Pancreas (tissue), 10 donors: ENCODE measurements around the gene FILIP1L. TPM values are rescaled to one million over a fixed set of nuclear protein-coding genes. Genes with fewer than 3 reads are reported as not detected.

ENCODE experiments used
- ATAC-seq, 4 donors: fragments of 200-7000 bp; cut with Tn5 transposase; one replicate each; pipeline versions ENCODE4 v1.8.0 to v1.9.1; 2020; ENCODE audit warnings: mild to moderate bottlenecking in 4 of 4, moderate library complexity in 4 of 4
- DNase-seq, 6 donors: peaks; one replicate each; pipeline ENCODE4 v3.0.0-alpha.2; 2020
- FAIRE-seq: peaks from 2 replicates; lab custom pipeline; 2012; peaks lifted over from hg19 to GRCh38; lab: Jason Lieb, UNC
- H3K27ac ChIP-seq, 4 donors: fragments of 200-600 bp; sonication (generic); 1 replicate in 3 of 4; 2 replicates in 1 of 4; pipeline versions ENCODE4 v1.5.0 to v1.8.0; 2020
- H3K27me3 ChIP-seq, 4 donors: fragments of 200-600 bp; one replicate each; pipeline ENCODE4 v1.8.0; 2021
- H3K36me3 ChIP-seq, 3 donors: fragments of 200-600 bp; sonication (generic) in 1 of 3; one replicate each; pipeline versions ENCODE4 v1.5.0 to v1.8.0; 2020 to 2021
- H3K4me1 ChIP-seq, 3 donors: fragments of 200-600 bp; one replicate each; pipeline ENCODE4 v1.8.0; 2021
- H3K4me3 ChIP-seq, 4 donors: fragments of 200-600 bp; sonication (generic) in 2 of 4; one replicate each; pipeline versions ENCODE4 v1.5.0 to v1.8.0; 2020 to 2021
- H3K9me3 ChIP-seq, 4 donors: fragments of 200-600 bp; one replicate each; pipeline ENCODE4 v1.8.0; 2021
- CTCF ChIP-seq, 4 donors: fragments of 200-600 bp; sonication (generic) in 3 of 4; IDR thresholded peaks; one replicate each; pipeline versions ENCODE4 v1.5.0 to v1.8.0; 2021; ENCODE audit warnings: antibody characterized with exemption in 4 of 4
- WGBS, 2 donors: extraction: QIAGEN DNeasy Blood & Tissue Kit; methylation state at CpG; one replicate each; pipeline ENCODE4 v1.1.7; 2013; 5-methylcytosine and 5-hydroxymethylcytosine counted together
- intact Hi-C, 3 donors: fragments of 100-400 bp; cut with DNase I; formaldehyde crosslinking; loops; one replicate each; pipeline versions ENCODE4 v1.11.1 to v1.14.2; 2022
- polyA plus RNA-seq, 2 donors: library from polyadenylated mRNA; stranded (reverse); fragments of 200-250 nt; gene quantifications; one replicate each; pipeline ENCODE4 v1.2.3, GENCODE V29; 2013
- total RNA-seq, 6 donors: library from RNA; stranded (reverse); fragmentation: NEBNext Ultra II Directional in 4 of 6; extraction: Animal tissue kit (Norgen Biotek cat#: 25700) in 4 of 6; gene quantifications; one replicate each; pipeline versions ENCODE4 v1.2.1 to v1.2.4, GENCODE V29; 2021 to 2023
- donor health status: healthy with polysubstance abuse.
- donor health status: DM: no; HTN: no; CAD: no; lungs with moderate emphysema.
- donor health status: DM: no; HTN: no; CAD: no.
- donor health status: control.
- donor health status: control.
- donor health status: Bipolar disorder and iron deficiency.
- donor health status: DM: yes; HTN: yes; CAD: no.
- donor health status: DM: no; HTN: no; CAD: no.
- donor health status: DM: no; HTN: no; CAD: no.
- donor health status: DM: yes; HTN: yes; CAD: no.

FILIP1L gene
- total and polyA plus RNA-seq, 8 donors: 12.5 to 37.7 (median 15.8) TPM

- H3K4me3 ChIP-seq: no peak overlapping the region
- DNase-seq (no peak), ATAC-seq (no peak), FAIRE-seq (no peak)
- peaks cover 0 to 12% (median 0%) of the 10 kb centered on the region in 3 donors for H3K4me1 ChIP-seq
- H3K27ac ChIP-seq: no peak overlapping the region
- H3K27me3 ChIP-seq: no peaks in the 10 kb centered on the region
- TF ChIP-seq CTCF (IDR thresholded peaks at IDR 0.05): no peak
- intact Hi-C loops: no loop called here
- 78 to 90% methylated on average over 2 of the region's 2 CpGs for WGBS, 2 donors
- no peaks in the 10 kb centered on the region for H3K9me3 ChIP-seq
- H3K36me3 ChIP-seq: no peaks in the 10 kb centered on the region
These were observed 255.8 kb downstream of the FILIP1L start for GRCh38 chr3:99858469-99858868.

DNA sequence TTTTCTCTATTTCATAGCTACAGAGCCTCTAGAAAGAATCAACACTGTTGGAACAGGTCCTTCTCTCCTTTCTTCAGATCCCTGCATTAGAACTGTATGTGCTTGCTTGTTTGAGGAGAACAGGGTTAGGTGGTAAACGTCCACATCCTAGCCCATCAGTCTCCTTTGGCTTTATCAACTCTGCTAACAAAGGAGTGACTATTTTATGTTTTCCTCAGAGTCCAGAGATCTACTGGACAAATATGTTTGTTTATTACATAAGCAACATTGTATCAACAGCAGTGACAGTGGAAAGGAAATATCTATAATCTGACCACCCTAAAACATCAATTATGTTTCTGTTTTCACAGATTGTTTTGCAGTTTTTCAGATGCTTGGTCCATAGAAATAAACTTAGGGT lies 257.0 kb downstream of the FILIP1L start:
- DNase-seq: no peak
- WGBS, 2 donors: 32 to 39% methylated on average over 1 of the region's 1 CpG
- Histone ChIP-seq H3K4me1 (peaks cover 0 to 12% (median 0%) of the 10 kb centered on the region in 3 donors), H3K27me3 (no peaks in the 10 kb centered on the region), H3K4me3 (no peak overlapping the region), H3K27ac (no peak overlapping the region), H3K36me3 (no peaks in the 10 kb centered on the region), H3K9me3 (no peaks in the 10 kb centered on the region)
- FAIRE-seq: no peak
- ATAC-seq: no peak
- TF ChIP-seq CTCF (IDR thresholded peaks at IDR 0.05): no peak
- intact Hi-C loops: no loop called here

- ATAC-seq: no peak
- Histone ChIP-seq H3K27me3 (no peaks in the 10 kb centered on the region), H3K4me3 (no peak overlapping the region), H3K36me3 (no peaks in the 10 kb centered on the region), H3K27ac (no peak overlapping the region), H3K4me1 (peaks cover 0 to 12% (median 0%) of the 10 kb centered on the region in 3 donors), H3K9me3 (no peaks in the 10 kb centered on the region)
- no peak for TF ChIP-seq CTCF (IDR thresholded peaks at IDR 0.05)
- no peak for FAIRE-seq
- intact Hi-C loops: no loop called here
- DNase-seq: no peak
- WGBS, 2 donors: 91 to 95% methylated on average over 3 of the region's 3 CpGs
These were observed 257.7 kb downstream of the FILIP1L start for GRCh38 chr3:99856437-99857220.

GRCh38 chr3:99855900-99856299 lies 258.4 kb downstream of the FILIP1L start:
- no peak for FAIRE-seq

More at GRCh38 chr3:99855900-99856299, 258.4 kb downstream of the FILIP1L start:
- Histone ChIP-seq H3K27ac (no peak overlapping the region), H3K4me1 (peaks cover 0 to 12% (median 0%) of the 10 kb centered on the region in 3 donors), H3K9me3 (no peaks in the 10 kb centered on the region), H3K4me3 (no peak overlapping the region), H3K27me3 (no peaks in the 10 kb centered on the region), H3K36me3 (no peaks in the 10 kb centered on the region)
- DNase-seq: no peak
- WGBS, 2 donors: 72 to 79% methylated on average over 1 of the region's 1 CpG
- no peak for ATAC-seq
- intact Hi-C loops: no loop called here
- no peak for TF ChIP-seq CTCF (IDR thresholded peaks at IDR 0.05)
